ENCODE measurements around the gene CPSF6. TPM values are rescaled to one million over a fixed set of nuclear protein-coding genes. Genes with fewer than 3 reads are reported as not detected.

CPSF6 gene
- total RNA-seq, 1 experiment from 2014 or later: 88.4 TPM

GRCh38 chr12:69238589-69239351, 599 bp upstream of the CPSF6 start:
- CTCF ChIA-PET: no interaction called here

More at GRCh38 chr12:69238589-69239351, 599 bp upstream of the CPSF6 start:
- Histone ChIP-seq H3K9ac (ENCODE audit: low read length) (peak overlapping the region; percentile 98), H4K20me1 (ENCODE audit: insufficient read depth) (peaks cover 20% of the 10 kb centered on the region; the same call in 1 of the 2 replicates), H3K36me3 (ENCODE audit: control insufficient read depth in 1 of 2, insufficient read depth in 2 of 2, low read length in 2 of 2) (no peaks in the 10 kb centered on the region; a peak in 1 of 4 replicates), H3K4me1 (ENCODE audit: control insufficient read depth in 1 of 2, insufficient read depth in 2 of 2, low read length in 2 of 2) (peaks cover 7 to 33% of the 10 kb centered on the region in 2 experiments; a peak in 3 of 4 replicates), H2AFZ (ENCODE audit: low read depth, low read length, poor library complexity, severe bottlenecking) (peak overlapping the region; percentile 95), H3K4me2 (ENCODE audit: low read length) (peak overlapping the region; percentile 79), H3K4me3 (replicated peaks in 1 of 2; ENCODE audit: low read depth in 1 of 2, low read length in 2 of 2) (peak overlapping the region; percentile 51 to 98), H3K79me2 (ENCODE audit: insufficient read depth, low read length) (peaks cover 44% of the 10 kb centered on the region), H3K27me3 (ENCODE audit: insufficient read depth, low read length) (no peaks in the 10 kb centered on the region), H3K9me2 (ENCODE audit: insufficient read depth) (no peaks in the 10 kb centered on the region), H3K27ac (ENCODE audit: low read depth, low read length) (peak overlapping the region; percentile 27), H3K9me3 (ENCODE audit: control insufficient read depth in 1 of 2, insufficient read depth in 1 of 2, low read depth in 1 of 2, low read length in 2 of 2) (no peaks in the 10 kb centered on the region)
- intact Hi-C loops (cut with micrococcal nuclease): no loop called here
- ATAC-seq (peak; percentile 2; the same call in 1 of the 2 replicates), DNase-seq (ENCODE audit: low read depth, low spot score) (no peak)
- ChIA-PET POLR2A (no interaction called here), RAD21 (ENCODE audit: low non-redundant PET in 1 of 2, low total read pairs in 2 of 2, uncharacterized antibody in 2 of 2, unreplicated experiment in 2 of 2) (no interaction called here)
- TSS peak; percentile 99 for BruUV-seq (replicated peaks)
- TF ChIP-seq ZBTB33 (IDR thresholded peaks at IDR 0.05; ENCODE audit: extremely low read depth, insufficient replicate concordance, low read length) (no peak), ZFX (IDR thresholded peaks at IDR 0.05) (no peak), ELF1 (IDR thresholded peaks at IDR 0.05; ENCODE audit: borderline replicate concordance, low read depth) (no peak), ATF3 (IDR thresholded peaks at IDR 0.05) (no peak), SIN3A (IDR thresholded peaks at IDR 0.05; ENCODE audit: low read depth) (no peak), POLR2A (IDR thresholded peaks at IDR 0.05; ENCODE audit: borderline replicate concordance, extremely low read depth, insufficient read depth, insufficient read length) (no peak), CEBPB (IDR thresholded peaks at IDR 0.05; ENCODE audit: low read depth) (no peak), ZNF274 (IDR thresholded peaks at IDR 0.05; ENCODE audit: low read depth, low read length) (no peak), CTCF (IDR thresholded peaks at IDR 0.05 in 2 of 3, conservative IDR thresholded peaks at IDR 0.05 in 1 of 3; ENCODE audit: borderline replicate concordance in 1 of 3, insufficient read depth in 1 of 3, low read depth in 2 of 3, low read length in 2 of 3) (no peak), YY1 (IDR thresholded peaks at IDR 0.05; ENCODE audit: extremely low read depth, insufficient replicate concordance, low read depth, low read length) (no peak), TCF7L2 (IDR thresholded peaks at IDR 0.05; ENCODE audit: borderline replicate concordance, extremely low read depth, insufficient read depth, insufficient read length) (no peak), SP1 (IDR thresholded peaks at IDR 0.05; ENCODE audit: low read depth) (no peak), SRF (IDR thresholded peaks at IDR 0.05; ENCODE audit: low read depth) (no peak), CBX3 (IDR thresholded peaks at IDR 0.05; ENCODE audit: low read depth) (no peak; the same call in 1 of the 2 replicates), RAD21 (IDR thresholded peaks at IDR 0.05; ENCODE audit: low read depth) (no peak)
- TF ChIP-seq, protein P1, sequence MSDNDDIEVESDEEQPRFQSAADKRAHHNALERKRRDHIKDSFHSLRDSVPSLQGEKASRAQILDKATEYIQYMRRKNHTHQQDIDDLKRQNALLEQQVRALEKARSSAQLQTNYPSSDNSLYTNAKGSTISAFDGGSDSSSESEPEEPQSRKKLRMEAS (IDR thresholded peaks at IDR 0.05): no peak
- TF ChIP-seq, protein P2, sequence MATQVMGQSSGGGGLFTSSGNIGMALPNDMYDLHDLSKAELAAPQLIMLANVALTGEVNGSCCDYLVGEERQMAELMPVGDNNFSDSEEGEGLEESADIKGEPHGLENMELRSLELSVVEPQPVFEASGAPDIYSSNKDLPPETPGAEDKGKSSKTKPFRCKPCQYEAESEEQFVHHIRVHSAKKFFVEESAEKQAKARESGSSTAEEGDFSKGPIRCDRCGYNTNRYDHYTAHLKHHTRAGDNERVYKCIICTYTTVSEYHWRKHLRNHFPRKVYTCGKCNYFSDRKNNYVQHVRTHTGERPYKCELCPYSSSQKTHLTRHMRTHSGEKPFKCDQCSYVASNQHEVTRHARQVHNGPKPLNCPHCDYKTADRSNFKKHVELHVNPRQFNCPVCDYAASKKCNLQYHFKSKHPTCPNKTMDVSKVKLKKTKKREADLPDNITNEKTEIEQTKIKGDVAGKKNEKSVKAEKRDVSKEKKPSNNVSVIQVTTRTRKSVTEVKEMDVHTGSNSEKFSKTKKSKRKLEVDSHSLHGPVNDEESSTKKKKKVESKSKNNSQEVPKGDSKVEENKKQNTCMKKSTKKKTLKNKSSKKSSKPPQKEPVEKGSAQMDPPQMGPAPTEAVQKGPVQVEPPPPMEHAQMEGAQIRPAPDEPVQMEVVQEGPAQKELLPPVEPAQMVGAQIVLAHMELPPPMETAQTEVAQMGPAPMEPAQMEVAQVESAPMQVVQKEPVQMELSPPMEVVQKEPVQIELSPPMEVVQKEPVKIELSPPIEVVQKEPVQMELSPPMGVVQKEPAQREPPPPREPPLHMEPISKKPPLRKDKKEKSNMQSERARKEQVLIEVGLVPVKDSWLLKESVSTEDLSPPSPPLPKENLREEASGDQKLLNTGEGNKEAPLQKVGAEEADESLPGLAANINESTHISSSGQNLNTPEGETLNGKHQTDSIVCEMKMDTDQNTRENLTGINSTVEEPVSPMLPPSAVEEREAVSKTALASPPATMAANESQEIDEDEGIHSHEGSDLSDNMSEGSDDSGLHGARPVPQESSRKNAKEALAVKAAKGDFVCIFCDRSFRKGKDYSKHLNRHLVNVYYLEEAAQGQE (IDR thresholded peaks at IDR 0.05; ENCODE audit: low read depth): no peak
